Colonic mucosa (tissue), 4 donors: ENCODE measurements around the gene ARHGAP26. TPM values are rescaled to one million over a fixed set of nuclear protein-coding genes. Genes with fewer than 3 reads are reported as not detected.

Experiments
- DNase-seq: peaks from one replicate; pipeline ENCODE4 v3.0.0-alpha.2; 2020
- H3K27ac ChIP-seq: fragments of 200-600 bp; one replicate; pipeline ENCODE4 v1.8.0; 2021
- H3K27me3 ChIP-seq: fragments of 200-600 bp; one replicate; pipeline ENCODE4 v1.8.0; 2021
- H3K36me3 ChIP-seq: fragments of 200-600 bp; one replicate; pipeline ENCODE4 v1.8.0; 2021
- H3K4me1 ChIP-seq: fragments of 200-600 bp; one replicate; pipeline ENCODE4 v1.8.0; 2021; ENCODE audit warnings: mild to moderate bottlenecking
- H3K4me3 ChIP-seq: fragments of 200-600 bp; one replicate; pipeline ENCODE4 v1.8.0; 2021
- H3K9ac ChIP-seq, 2 donors: one replicate each; pipeline ENCODE4 v1.7.0; 2013; ENCODE audit warnings: control low read depth in 2 of 2, low read depth in 2 of 2, low read length in 2 of 2
- H3K9me3 ChIP-seq: fragments of 200-600 bp; one replicate; pipeline ENCODE4 v1.8.0; 2021
- intact Hi-C: fragments of 100-400 bp; cut with DNase I; formaldehyde crosslinking; loops from one replicate; pipeline ENCODE4 v1.14.1; 2022
- total RNA-seq, 2 donors: library from RNA; stranded (reverse); fragmentation: NEBNext Ultra II Directional in 1 of 2; extraction: Animal tissue kit (Norgen Biotek cat#: 25700) in 1 of 2; gene quantifications; one replicate each; pipeline ENCODE4 v1.2.1, GENCODE V29; 2021
- TF ChIP-seq, protein P1 (sequence below): fragments of 200-600 bp; IDR thresholded peaks from one replicate; pipeline ENCODE4 v1.8.0; 2022; ENCODE audit warnings: antibody characterized with exemption, mild to moderate bottlenecking
- donor health status: healthy.
- donor health status: DM: no; HTN: no; CAD: no.
- donor health status: DM: no; HTN: no; CAD: no.

ARHGAP26 gene
- total RNA-seq, 2 donors from 2014 or later: 59.1 to 74.0 TPM

DNA sequence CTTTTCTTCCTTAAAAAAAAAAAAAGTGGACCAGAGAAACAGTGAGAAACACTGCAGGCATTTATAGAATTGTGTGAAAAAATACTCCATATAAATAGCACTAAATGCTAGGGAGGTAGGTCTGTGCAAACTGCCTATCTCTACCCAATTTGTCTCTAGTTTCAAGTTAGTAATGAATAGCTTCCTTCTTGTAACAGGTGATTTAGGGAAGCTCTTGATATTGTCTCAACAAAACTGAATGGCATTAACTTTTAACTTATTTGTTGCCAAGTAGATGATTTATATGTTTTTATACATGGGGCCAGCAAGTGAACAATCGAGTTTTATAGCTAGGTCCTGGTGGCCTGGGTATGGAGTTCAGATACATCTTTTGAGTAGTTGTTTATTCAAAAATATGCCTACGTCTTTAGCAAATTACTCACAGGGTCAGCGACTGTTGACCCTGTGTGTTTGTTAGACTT is 349.7 kb downstream of the ARHGAP26 start:
- H3K27me3 ChIP-seq: no peaks in the 10 kb centered on the region
- no peak overlapping the region for H3K4me3 ChIP-seq
- intact Hi-C loops: no loop called here
- DNase-seq: no peak
- H3K9me3 ChIP-seq: no peaks in the 10 kb centered on the region
- TF ChIP-seq, protein P1, sequence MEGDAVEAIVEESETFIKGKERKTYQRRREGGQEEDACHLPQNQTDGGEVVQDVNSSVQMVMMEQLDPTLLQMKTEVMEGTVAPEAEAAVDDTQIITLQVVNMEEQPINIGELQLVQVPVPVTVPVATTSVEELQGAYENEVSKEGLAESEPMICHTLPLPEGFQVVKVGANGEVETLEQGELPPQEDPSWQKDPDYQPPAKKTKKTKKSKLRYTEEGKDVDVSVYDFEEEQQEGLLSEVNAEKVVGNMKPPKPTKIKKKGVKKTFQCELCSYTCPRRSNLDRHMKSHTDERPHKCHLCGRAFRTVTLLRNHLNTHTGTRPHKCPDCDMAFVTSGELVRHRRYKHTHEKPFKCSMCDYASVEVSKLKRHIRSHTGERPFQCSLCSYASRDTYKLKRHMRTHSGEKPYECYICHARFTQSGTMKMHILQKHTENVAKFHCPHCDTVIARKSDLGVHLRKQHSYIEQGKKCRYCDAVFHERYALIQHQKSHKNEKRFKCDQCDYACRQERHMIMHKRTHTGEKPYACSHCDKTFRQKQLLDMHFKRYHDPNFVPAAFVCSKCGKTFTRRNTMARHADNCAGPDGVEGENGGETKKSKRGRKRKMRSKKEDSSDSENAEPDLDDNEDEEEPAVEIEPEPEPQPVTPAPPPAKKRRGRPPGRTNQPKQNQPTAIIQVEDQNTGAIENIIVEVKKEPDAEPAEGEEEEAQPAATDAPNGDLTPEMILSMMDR: no peak
- H3K4me1 ChIP-seq: peaks cover 6% of the 10 kb centered on the region
- no peaks in the 10 kb centered on the region for H3K36me3 ChIP-seq
- H3K9ac ChIP-seq: no peak overlapping the region
- H3K27ac ChIP-seq: peak overlapping the region; percentile 3

- Histone ChIP-seq H3K9ac (no peak overlapping the region), H3K27ac (no peak overlapping the region), H3K4me1 (peaks cover 6% of the 10 kb centered on the region), H3K4me3 (no peak overlapping the region), H3K27me3 (no peaks in the 10 kb centered on the region), H3K9me3 (no peaks in the 10 kb centered on the region), H3K36me3 (no peaks in the 10 kb centered on the region)
- TF ChIP-seq, protein P1: no peak
- intact Hi-C loops: no loop called here
- no peak for DNase-seq
Measured at GRCh38 chr5:143120460-143121134, 350.4 kb downstream of the ARHGAP26 start.

DNA sequence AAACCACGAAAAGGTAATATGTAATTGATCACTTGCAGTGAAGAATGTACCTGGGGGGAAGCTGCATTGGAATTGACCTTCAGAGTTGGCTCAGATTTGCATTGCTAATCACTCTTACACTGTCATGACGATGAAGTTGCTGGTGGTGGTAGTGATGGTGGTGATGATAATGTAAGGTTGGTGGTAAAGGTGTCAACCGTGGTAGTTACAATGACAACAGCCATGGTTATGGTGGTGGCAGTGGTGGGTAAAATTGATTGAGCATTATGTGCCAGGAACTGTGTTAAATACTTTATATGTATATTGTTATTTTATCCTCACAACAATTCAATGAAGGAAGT is 350.9 kb downstream of the ARHGAP26 start:
- H3K36me3 ChIP-seq: no peaks in the 10 kb centered on the region
- intact Hi-C loops: no loop called here
- H3K27ac ChIP-seq: no peak overlapping the region
- no peak overlapping the region for H3K9ac ChIP-seq
- TF ChIP-seq, protein P1: no peak
- DNase-seq: no peak
- no peaks in the 10 kb centered on the region for H3K9me3 ChIP-seq
- H3K4me3 ChIP-seq: no peak overlapping the region
- peaks cover 6% of the 10 kb centered on the region for H3K4me1 ChIP-seq
- H3K27me3 ChIP-seq: no peaks in the 10 kb centered on the region

- no peaks in the 10 kb centered on the region for H3K36me3 ChIP-seq
- no peaks in the 10 kb centered on the region for H3K9me3 ChIP-seq
- no peak overlapping the region for H3K4me3 ChIP-seq
- TF ChIP-seq, protein P1: no peak
- no peak for DNase-seq
- H3K4me1 ChIP-seq: peaks cover 5% of the 10 kb centered on the region
- no peak overlapping the region for H3K27ac ChIP-seq
- no peaks in the 10 kb centered on the region for H3K27me3 ChIP-seq
- no peak overlapping the region for H3K9ac ChIP-seq
- intact Hi-C loops: no loop called here
Measured at GRCh38 chr5:143124593-143124992, 354.4 kb downstream of the ARHGAP26 start.

DNA sequence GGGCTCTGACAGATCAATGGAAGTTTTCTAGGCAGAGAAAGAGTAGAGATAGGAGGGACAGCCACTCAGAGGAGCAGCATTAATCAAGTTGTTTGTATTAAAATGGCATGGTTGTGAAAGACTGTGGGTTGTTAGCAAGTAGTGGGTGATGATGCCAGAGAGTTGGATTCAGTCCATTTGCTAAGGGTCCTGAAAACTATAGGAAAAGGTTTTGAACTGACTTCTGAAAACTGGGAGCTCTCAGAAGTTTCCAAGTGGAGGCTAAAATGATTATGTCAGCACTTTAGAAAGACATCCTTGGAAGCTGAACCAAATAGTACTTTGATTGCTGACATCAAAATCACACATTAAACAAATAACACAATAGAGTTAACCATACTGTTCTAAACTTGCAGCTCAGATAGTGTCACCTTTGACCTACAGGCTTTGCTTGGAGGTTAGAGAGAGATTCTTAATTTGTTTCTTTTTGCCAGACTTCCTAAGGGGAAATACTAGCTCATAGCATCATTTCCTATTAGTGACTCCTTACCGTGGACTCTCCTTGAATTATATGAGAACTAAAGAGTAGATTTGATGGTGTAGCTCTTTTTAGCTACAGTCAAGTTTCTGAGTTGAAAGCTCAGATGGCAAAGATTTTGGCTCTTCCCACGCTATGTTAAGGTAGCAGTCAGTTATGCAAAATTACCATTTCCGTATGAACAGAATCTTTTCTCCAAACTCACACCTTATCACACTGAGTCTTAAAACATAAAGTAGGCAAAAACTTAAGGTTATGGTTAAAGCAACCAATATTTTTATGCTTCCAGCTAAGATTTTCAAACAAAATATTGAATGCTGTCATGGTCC is 356.2 kb downstream of the ARHGAP26 start:
- no peak overlapping the region for H3K4me3 ChIP-seq
- intact Hi-C loops: no loop called here
- DNase-seq: no peak
- no peak overlapping the region for H3K27ac ChIP-seq
- peaks cover 5% of the 10 kb centered on the region for H3K4me1 ChIP-seq
- TF ChIP-seq, protein P1: no peak
- H3K27me3 ChIP-seq: no peaks in the 10 kb centered on the region
- no peaks in the 10 kb centered on the region for H3K36me3 ChIP-seq
- H3K9ac ChIP-seq: no peak overlapping the region
- no peaks in the 10 kb centered on the region for H3K9me3 ChIP-seq
